GM21717 (cell line): Measurements from ENCODE around the gene DGKB.

Source experiments
- ATAC-seq: cut with Tn5 transposase; IDR thresholded peaks from one replicate; pipeline ENCODE4 v1.9.1; 2021; ENCODE audit warnings: mild to moderate bottlenecking, moderate library complexity; ENCODE audit not compliant: unreplicated experiment

DGKB gene

DNA sequence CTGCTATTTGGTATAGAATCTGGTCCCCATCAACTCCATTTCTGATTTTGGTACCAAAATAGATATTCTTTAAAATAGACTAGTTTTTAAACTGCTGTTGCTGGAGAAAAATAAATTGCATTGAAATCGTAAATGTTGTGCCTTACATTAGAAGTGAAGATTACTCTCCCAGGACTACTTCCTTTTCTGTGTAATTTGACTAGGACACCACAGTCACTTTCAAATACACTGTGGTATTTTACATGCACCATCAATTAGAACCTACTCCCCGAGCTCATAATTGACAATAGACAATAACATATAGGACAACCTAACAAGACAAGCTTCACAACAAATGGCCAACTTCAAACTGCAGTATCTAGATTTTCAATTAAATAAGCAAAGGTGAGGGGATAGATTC is 211.5 kb downstream of the DGKB start:
- ATAC-seq: peak; percentile 59

DNA sequence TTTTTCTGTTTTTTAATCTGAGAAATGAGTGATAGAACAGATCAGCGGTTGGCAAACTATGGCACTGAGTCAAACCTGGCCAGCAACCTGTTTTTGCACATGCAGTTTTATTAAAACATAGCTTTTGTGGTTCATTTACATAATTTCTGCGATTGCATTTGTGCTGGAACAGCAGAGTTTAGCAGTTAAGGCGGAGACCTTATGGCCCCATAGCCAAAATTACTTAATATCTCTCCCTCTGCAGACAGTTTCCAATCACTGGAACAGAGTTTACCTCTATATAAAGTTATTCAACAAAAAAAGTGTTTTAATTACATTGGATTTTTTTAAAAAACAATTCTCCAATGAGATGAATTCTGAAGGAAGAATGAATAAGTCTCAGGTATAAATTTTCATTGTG is 212.1 kb downstream of the DGKB start:
- no peak for ATAC-seq

DNA sequence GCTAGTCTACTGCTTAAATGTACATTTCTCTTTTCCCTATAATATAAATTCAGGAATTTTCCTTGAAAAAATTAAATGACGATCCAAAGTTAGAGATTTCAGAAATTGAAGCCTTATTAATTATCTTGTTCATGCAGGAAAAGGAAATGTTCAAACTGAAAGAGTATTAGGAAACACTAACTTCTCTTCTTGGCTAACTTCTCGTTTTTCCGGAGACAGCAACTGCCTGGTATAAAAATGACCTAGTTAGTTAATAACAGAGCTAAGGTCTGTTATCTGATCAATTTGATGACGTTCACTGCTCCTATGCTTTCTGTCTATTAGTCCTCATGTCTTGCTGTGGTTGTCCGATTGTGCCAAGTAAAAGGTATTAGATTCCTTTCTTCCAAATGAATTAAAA is 212.5 kb downstream of the DGKB start:
- ATAC-seq: no peak

DNA sequence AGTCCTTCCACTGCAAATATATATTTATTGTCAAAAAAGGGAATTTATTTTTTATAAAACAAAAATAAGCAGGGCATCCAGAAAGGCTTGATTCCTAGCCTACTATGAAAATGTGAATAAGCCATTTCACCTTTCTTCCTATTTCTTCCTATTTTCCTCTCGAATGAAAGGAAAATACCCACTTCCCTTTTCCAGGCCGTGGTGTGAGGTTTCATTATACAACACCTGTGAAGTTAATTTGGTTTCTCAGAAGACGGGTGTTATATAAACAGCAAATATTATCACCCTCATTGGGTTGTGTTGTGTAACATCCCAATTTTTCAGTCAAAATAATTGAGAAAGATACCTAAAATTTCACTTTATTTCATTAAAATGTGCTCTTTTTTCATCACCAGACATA is 214.3 kb downstream of the DGKB start:
- ATAC-seq: no peak

DNA sequence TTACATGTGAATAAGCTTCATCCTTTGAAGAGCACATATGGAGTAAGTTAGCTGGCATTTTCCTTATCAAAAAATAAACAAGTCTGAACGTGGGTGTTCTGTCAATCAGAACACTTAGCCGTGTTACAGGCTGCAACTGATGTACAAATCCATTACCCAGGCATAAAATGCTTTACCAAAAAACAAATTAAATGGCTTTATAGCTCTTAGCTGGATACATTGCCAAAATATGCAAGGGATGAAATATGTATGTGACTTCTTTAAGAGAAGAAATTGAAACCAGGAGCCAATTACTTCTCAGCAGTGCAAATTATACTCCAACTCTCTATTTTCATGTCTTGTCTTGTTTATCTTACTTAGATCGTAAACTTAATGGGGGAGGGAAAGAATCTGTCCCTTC is 214.8 kb downstream of the DGKB start:
- no peak for ATAC-seq

DNA sequence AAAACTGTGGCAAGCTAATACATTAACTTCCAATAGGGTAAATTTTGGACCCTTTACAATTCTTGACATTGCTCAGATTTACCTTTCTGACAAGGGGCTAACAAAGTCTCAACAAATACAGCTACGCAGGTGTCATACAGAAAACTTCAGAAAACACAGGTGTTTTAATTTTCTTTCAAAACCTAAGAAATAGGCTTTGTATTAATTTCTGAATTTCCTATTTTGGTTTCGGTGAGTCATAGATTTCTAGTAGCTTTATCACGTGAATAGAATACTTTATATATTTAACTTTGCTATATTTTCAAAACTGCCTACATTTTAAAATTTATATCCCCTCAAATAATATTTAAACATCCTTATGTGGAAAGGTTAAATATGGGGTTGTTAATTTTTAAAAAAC is 215.3 kb downstream of the DGKB start:
- peak; percentile 41 for ATAC-seq

DNA sequence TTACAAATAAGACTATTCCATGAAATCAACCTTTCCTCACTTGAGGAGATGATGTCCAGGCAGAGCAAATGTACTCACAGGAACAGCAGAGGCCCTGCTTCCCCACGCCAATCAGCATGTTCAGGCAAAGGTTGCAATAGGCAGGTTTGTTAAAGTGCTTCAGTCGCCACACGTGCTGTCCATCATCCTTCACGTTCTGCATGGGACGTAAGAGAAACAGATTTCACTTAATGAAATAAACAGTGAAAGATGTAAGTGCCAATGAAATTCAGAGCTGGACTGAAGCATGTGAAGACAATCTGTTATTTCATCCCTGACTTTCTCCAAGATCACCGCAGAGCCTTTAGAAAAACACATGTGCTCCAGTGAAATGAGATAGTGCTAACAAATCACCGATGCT is 217.4 kb downstream of the DGKB start:
- no peak for ATAC-seq

DNA sequence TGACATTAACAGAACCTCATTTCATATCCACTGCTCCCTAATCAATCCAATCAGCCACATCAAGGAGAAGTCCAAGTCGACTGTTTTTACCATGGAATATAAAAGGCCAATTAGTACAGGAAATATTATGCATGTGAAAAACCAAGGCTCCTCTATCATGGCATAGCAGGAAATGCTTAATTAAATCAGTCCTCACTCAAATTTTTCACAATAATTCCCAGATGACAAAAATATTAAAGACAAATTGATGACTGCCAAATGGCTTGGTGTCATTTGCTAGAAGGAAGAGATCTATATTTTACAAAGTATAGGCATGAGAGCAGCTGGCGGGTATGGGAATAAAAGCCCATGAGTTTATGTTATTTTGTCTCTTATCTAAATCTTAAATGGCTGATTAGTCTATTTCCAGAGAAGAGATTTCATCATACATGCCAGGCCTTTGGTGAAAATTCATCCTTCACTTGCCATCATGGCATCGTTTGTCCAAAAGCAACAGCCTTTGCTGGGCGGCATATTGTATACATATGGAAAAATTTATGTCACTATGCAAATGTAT is 219.6 kb downstream of the DGKB start:
- no peak for ATAC-seq

DNA sequence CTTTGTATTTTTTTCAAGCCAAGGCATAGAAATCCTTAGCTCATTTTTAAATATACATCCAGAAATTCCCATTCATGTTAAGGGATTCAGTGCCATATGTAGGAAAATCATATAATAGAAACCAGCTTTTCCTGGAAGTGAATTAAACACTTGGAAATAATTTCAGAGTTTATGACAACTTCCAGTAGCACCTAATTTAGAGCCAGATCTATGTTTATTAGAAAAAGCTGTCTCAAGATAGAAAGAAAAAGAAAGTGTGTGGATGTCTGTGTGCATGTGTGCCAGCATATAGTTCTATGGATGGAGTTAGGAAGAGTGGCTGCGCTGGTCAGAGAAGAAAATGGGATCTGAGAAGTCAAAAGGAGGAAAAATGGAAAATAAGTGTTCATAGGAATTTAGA is 225.7 kb downstream of the DGKB start:
- ATAC-seq: no peak

DNA sequence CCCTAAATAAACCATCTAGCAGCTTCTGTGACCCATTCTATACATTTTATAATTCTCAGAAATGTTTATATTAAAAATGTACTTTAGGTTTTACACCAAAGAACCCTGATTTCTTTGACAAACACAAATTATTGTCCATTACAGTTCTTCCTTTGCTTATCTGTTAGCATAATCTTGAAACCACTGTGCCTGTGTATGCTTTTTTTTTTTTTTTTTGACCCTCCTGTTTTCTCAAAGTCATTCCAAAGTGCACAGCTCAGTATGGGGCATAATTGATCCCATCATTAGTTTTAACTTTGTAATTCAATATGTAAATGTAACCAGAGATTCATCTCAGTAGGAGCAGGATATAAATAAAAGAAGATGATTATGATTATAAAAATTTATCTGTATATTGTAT is 229.3 kb downstream of the DGKB start:
- ATAC-seq: no peak

DNA sequence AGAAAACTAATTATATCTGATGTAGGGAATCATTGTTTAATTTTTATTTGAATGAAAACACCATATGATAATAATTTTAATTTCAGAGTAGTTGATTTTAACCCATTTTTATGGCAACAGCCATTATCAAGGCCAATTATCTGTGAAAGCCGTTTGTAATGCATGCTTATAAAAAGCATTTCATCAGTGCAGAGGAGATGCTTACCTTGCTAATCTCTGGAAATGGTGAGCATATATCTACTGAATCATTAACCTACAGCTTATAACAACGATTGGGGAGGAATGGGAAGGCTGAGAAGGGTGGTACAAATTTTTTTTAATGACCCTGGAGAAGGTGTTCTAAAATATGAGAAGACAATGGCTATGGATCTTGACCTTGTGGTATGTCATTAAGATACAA is 235.6 kb downstream of the DGKB start:
- ATAC-seq: no peak

DNA sequence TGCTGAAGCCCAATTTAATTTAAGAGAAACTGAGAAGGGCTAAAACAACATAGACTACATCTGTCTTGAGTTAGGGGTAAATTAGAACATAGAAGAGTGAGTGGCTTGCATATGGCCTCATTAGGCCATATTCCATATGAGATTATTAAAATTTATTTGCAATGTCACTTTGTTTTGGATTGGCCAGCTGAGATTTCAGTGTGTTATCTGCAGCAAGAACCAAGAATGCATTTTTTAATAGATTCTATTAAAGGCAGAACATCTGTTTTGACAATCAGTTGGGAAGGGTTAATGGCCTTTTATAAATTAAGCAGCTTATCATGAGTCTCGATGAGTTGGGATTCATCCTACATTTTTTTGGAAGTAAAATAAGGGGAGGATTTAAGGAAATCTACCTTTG is 236.2 kb downstream of the DGKB start:
- no peak for ATAC-seq

DNA sequence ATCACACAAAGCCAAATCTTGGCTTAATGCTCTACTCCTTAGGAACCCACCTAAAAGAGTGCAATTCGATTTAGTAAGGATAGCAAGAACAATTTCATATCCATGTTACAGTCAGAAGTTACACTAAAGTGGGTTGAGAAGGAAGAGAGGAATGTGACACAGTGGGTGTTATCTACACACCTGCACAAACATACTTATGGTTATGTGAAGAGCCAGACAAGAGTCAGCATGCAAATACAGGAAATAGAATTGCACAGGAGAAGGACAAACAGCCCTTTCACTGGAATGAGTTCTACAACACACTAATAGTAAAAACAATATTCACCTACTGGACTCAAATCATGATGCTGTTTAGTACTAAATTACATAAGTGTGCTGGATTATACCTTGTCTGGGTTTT is 262.8 kb downstream of the DGKB start:
- no peak for ATAC-seq

DNA sequence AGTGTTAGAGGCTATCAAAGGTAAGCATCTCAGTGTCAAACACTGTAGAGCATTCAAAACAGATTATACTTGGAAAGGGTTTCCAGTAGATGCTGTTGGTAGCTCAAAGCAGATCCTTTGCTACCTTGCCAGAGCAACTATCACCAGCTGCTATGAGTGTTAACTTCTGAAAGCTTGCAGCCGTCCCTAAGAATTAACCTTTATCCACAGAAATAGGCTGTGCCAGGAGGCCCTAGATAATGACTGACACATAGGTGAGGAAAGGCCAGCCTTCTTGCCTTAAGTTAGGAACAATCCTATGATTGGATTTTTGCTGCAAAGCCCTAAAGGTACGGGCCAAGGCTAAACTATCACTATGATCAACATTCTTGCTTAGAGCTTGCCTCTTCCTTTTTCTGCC is 263.2 kb downstream of the DGKB start:
- no peak for ATAC-seq

DNA sequence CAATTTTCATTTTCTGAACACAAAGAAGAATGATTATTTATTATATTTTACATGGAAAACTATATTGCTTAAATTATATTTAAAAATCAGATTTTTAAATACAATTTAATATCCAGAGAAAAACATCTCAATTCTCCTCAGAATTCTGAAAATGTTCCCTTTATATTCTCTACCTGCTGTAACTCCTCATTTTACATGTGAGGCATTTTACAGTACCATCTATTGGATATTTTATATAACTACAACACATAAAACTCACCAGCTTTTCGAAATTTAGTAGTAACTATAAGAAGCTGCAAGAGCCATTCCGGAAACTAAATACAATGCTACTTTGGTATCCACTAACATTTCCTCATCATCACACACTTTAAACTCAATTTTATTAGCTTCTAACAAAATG is 264.6 kb downstream of the DGKB start:
- ATAC-seq: no peak

DNA sequence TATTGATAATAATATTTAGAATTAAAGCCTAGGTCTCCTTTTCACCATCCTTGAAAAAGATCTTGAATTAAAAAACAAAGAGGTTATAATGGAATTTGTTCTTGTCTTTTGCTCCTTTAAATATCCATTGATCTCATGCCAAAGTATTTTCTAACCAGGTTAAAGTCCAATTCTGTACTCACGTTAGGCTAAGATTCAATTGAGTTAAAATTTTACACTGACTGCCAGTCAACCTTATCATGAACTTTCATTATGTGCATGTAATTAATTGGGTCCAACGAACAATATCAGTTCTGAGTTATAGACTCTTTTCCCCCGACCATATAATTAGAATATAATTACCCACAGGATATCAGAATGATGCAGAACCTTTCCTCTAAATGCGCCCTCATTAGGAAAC is 266.6 kb downstream of the DGKB start:
- ATAC-seq: no peak

DNA sequence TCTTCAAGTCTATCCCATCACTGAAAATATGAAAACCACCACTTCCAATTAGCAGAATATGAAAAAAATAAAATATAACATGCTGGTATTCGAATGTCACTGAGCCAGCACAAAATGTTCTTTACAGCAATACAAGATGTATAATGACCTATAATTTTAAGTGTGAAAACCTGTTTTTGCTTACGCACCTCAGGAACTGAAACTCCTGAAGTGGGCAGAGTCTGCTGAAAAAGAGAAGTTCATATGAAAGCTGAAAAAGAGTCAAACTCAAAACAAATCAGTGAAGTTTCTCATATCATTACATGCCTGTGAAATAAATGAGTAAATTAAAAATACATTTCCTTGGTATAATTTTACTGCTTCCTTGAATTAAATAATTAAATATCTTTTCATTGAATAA is 272.5 kb downstream of the DGKB start:
- ATAC-seq: peak; percentile 82

DNA sequence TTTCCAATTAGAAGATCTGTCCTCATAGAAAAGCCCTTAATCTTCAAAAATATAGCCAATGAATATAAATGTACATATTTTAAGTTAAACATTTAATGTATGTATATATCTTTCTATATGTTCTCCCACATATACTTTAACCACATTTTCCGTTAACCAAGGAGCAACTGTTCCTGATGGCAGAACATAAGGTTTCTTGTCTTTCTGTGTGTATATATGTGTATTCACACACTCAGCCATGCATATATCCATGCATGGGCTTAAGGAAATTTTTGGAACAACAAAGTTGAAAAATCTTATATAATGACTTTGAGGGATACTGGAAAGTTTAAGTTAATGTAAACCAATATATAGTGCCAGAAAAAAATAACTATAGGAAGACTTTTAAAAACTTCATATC is 274.0 kb downstream of the DGKB start:
- ATAC-seq: no peak

DNA sequence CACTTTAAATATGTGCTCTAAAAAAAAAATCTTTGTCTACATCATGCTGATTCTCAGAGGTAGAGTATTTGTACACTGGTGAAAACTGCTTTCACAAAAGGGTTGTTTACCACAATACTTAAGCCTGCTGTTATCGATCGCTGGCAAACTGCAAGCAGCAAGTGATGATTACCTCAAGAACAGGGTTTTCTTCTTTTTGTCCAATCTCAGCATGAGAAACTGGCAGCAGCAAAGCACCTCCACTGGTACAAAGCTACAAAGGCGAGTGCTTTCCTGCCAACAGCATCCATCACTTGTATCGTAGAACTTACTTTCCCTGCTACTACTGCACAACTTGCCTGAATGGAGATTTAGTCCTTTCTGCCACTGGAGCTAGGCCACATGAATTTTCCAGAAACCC is 276.5 kb downstream of the DGKB start:
- ATAC-seq: no peak

DNA sequence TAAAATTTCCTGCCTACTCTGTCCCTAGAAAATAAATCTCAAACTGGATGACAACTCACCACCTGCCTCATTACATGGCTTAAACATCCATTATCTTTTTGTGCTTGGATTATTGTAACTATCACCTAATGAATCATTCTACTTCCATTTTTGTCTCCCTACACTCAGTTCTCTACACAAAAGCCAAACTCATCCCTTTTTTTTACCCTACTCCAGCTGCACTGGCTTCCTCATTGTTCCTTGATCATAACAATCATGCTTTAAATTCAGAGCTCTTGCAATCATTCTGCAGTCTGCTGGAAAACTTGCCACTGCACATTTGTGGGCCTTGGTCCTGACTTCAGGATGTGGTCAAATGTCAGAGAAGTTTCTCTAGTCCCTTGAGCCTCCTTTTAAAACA is 280.0 kb downstream of the DGKB start:
- ATAC-seq: no peak

DNA sequence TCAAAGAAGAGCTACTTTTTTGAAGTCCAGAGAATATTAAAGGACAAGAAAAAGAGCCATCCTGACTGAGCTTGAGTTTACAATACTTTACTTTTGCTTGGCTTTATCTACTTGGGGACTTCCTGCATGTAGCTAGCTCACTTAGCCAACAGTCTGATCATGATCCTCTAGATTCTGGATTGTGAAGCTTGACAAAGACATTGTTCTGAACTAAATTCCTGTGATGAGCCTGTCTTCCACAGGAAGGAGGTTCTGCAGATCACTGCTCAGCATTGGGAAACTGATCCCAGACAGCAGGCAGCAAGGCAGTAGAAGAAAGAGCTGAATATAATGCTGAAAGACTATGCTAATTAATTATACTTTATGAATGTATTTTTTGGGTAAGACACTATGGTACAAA is 296.4 kb downstream of the DGKB start:
- no peak for ATAC-seq

DNA sequence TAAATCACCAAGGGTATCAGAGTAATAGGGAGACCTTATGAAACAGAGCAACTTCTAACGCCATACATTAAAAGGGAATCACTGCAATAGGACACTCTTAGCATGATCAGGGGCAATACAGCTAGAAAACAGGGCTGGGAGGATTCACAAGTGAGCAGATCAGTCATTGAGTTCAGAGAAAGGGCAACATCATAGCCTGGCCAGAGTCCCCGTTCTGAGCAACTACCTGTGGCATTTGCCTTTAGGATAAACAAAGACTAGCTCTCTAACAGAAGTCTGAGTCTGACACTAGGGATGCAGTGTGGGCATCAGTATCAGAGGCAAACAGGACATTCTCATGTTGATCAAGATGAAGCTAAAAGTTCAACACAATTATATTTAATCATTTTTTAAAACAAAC is 297.9 kb downstream of the DGKB start:
- ATAC-seq: no peak

DNA sequence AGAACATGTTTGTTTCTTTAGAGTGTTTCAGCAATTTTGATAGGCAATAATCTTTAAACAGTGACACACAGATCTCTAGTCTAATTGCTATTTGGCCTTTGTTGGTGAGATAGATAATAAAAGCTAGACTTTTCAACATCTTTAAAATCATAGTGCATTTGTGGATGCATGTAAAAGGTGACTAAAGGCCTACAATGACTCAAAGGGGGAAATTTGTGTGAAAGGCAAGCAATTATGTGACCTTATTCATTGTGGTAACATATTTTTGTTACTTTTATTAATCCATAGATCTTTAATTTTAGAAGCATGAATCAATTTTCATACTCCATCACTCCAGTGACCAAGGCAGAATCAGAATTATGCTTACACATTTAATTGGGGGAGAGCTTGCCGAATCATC is 299.7 kb downstream of the DGKB start:
- ATAC-seq: no peak
